ENCODE measurements around the gene MCC. TPM values are rescaled to one million over a fixed set of nuclear protein-coding genes. Genes with fewer than 3 reads are reported as not detected.

Gene MCC
- total and polyA plus RNA-seq, 2 donors from 2014 or later: 2.4 to 20.6 TPM

- Histone ChIP-seq H3K4me1 (ENCODE audit: control insufficient read depth in 2 of 3, insufficient read depth in 2 of 3, low read depth in 1 of 3, low read length in 3 of 3) (no peaks in the 10 kb centered on the region), H3K36me3 (ENCODE audit: control insufficient read depth in 2 of 3, insufficient read depth in 3 of 3, low read length in 3 of 3) (no peaks in the 10 kb centered on the region), H3K27ac (ENCODE audit: low read depth in 2 of 2, low read length in 2 of 2) (no peak overlapping the region), H3K9ac (ENCODE audit: low read length in 3 of 3) (no peak overlapping the region), H3K4me3 (ENCODE audit: low read length in 3 of 3) (no peak overlapping the region), H3K9me3 (ENCODE audit: control insufficient read depth in 2 of 3, insufficient read depth in 1 of 3, low read length in 3 of 3) (no peaks in the 10 kb centered on the region), H3K27me3 (ENCODE audit: control insufficient read depth, insufficient read depth, low read length) (no peaks in the 10 kb centered on the region)
- DNase-seq (no peak), FAIRE-seq (no peak)
- no peak for TF ChIP-seq CTCF (IDR thresholded peaks at IDR 0.05; ENCODE audit: borderline replicate concordance, extremely low read depth, insufficient read depth)
- intact Hi-C loops (cut with DNase I): no loop called here
Observed at GRCh38 chr5:113169720-113170119, 318.5 kb downstream of the MCC start.

DNA sequence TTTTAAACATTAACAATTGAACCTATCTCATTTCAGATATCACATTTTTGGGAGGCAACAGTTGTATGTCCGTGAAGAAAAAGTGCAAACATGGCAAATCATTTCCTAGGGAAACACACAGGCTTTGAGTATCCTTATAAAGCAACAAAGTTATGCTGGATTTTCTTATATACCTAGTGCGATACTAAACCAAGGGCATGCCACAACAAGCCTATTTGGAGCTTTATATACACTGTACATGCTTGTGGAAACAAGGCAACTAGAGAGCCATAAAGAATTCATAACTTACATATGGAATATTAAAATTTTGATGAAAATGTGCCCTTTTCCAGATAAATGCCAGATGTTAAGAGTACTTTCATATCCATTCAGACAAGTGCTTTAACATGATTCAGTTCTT is 320.3 kb downstream of the MCC start:
- no peaks in the 10 kb centered on the region for H3K9me3 ChIP-seq (ENCODE audit: control insufficient read depth in 2 of 3, insufficient read depth in 1 of 3, low read length in 3 of 3)
- no peaks in the 10 kb centered on the region for H3K36me3 ChIP-seq (ENCODE audit: control insufficient read depth in 2 of 3, insufficient read depth in 3 of 3, low read length in 3 of 3)
- H3K27me3 ChIP-seq (ENCODE audit: control insufficient read depth, insufficient read depth, low read length): no peaks in the 10 kb centered on the region
- intact Hi-C loops (cut with DNase I): no loop called here
- no peak for DNase-seq
- no peak overlapping the region for H3K27ac ChIP-seq (ENCODE audit: low read depth in 2 of 2, low read length in 2 of 2)
- no peak for FAIRE-seq
- H3K4me1 ChIP-seq (ENCODE audit: control insufficient read depth in 2 of 3, insufficient read depth in 2 of 3, low read depth in 1 of 3, low read length in 3 of 3): no peaks in the 10 kb centered on the region
- H3K4me3 ChIP-seq (ENCODE audit: low read length in 3 of 3): no peak overlapping the region
- no peak overlapping the region for H3K9ac ChIP-seq (ENCODE audit: low read length in 3 of 3)
- TF ChIP-seq CTCF (IDR thresholded peaks at IDR 0.05; ENCODE audit: borderline replicate concordance, extremely low read depth, insufficient read depth): no peak

GRCh38 chr5:113166852-113167366 is 321.3 kb downstream of the MCC start:
- no peak for TF ChIP-seq CTCF (IDR thresholded peaks at IDR 0.05; ENCODE audit: borderline replicate concordance, extremely low read depth, insufficient read depth)
- no peak overlapping the region for H3K9ac ChIP-seq (ENCODE audit: low read length in 3 of 3)
- no peak overlapping the region for H3K27ac ChIP-seq (ENCODE audit: low read depth in 2 of 2, low read length in 2 of 2)
- FAIRE-seq: no peak
- no peaks in the 10 kb centered on the region for H3K9me3 ChIP-seq (ENCODE audit: control insufficient read depth in 2 of 3, insufficient read depth in 1 of 3, low read length in 3 of 3)
- H3K27me3 ChIP-seq (ENCODE audit: control insufficient read depth, insufficient read depth, low read length): no peaks in the 10 kb centered on the region
- H3K4me3 ChIP-seq (ENCODE audit: low read length in 3 of 3): no peak overlapping the region
- DNase-seq: no peak
- no peaks in the 10 kb centered on the region for H3K36me3 ChIP-seq (ENCODE audit: control insufficient read depth in 2 of 3, insufficient read depth in 3 of 3, low read length in 3 of 3)
- intact Hi-C loops (cut with DNase I): no loop called here
- no peaks in the 10 kb centered on the region for H3K4me1 ChIP-seq (ENCODE audit: control insufficient read depth in 2 of 3, insufficient read depth in 2 of 3, low read depth in 1 of 3, low read length in 3 of 3)

DNA sequence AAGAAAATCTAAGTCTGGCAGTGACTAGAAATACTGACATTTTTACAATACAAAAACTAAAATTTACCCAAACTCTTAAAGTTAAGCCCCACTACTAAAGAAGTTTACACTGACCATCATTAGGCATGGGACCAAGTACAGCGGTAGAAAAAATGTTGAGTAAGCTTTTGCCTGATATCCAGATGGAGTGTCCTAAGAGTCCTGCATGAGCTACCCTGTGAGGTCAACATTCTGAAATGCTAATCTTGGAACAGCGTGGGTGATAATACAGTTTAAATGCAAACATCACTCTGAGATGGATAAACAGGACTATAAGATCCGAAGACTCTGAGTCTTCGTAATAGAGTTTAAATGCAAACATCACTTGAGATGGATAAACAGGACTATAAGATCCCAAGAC is 322.0 kb downstream of the MCC start:
- H3K9ac ChIP-seq (ENCODE audit: low read length in 3 of 3): no peak overlapping the region
- H3K27ac ChIP-seq (ENCODE audit: low read depth in 2 of 2, low read length in 2 of 2): no peak overlapping the region
- H3K9me3 ChIP-seq (ENCODE audit: control insufficient read depth in 2 of 3, insufficient read depth in 1 of 3, low read length in 3 of 3): no peaks in the 10 kb centered on the region
- no peaks in the 10 kb centered on the region for H3K27me3 ChIP-seq (ENCODE audit: control insufficient read depth, insufficient read depth, low read length)
- DNase-seq (no peak), FAIRE-seq (no peak)
- H3K4me3 ChIP-seq (ENCODE audit: low read length in 3 of 3): no peak overlapping the region
- TF ChIP-seq CTCF (IDR thresholded peaks at IDR 0.05; ENCODE audit: borderline replicate concordance, extremely low read depth, insufficient read depth): no peak
- H3K4me1 ChIP-seq (ENCODE audit: control insufficient read depth in 2 of 3, insufficient read depth in 2 of 3, low read depth in 1 of 3, low read length in 3 of 3): no peaks in the 10 kb centered on the region
- intact Hi-C loops (cut with DNase I): no loop called here
- H3K36me3 ChIP-seq (ENCODE audit: control insufficient read depth in 2 of 3, insufficient read depth in 3 of 3, low read length in 3 of 3): no peaks in the 10 kb centered on the region

Measured in kidney (tissue), 14 donors.